HG03442 (cell line): ENCODE results near the gene RAB3GAP2.
"Not testable (repeated sequence)": the region's sequence is repeated elsewhere in the genome, so short reads cannot be mapped to it uniquely, and the experiment has no call there.

Source experiments
- ATAC-seq: cut with Tn5 transposase; IDR thresholded peaks from one replicate; pipeline ENCODE4 v1.9.1; 2021; ENCODE audit warnings: mild to moderate bottlenecking, moderate library complexity; ENCODE audit not compliant: unreplicated experiment

RAB3GAP2 gene

DNA sequence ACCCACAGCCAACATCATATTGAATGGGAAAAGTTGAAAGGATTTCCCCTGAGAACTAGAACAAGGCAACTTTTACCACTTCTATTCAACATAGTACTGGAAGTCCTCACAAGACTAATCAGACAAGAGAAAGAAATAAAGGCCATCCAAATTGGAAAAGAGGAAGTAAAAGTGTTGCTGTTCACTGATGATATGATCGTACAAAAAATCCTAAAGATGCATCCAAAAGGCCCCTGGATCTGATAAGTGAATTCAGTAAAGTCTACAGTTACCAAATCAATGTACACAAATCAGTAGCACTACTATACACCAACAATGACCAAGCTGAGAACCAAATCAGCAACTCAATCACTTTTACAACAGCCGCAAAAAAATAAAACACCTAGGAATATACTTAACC, 28.3 kb downstream of the RAB3GAP2 start:
- no peak for ATAC-seq

DNA sequence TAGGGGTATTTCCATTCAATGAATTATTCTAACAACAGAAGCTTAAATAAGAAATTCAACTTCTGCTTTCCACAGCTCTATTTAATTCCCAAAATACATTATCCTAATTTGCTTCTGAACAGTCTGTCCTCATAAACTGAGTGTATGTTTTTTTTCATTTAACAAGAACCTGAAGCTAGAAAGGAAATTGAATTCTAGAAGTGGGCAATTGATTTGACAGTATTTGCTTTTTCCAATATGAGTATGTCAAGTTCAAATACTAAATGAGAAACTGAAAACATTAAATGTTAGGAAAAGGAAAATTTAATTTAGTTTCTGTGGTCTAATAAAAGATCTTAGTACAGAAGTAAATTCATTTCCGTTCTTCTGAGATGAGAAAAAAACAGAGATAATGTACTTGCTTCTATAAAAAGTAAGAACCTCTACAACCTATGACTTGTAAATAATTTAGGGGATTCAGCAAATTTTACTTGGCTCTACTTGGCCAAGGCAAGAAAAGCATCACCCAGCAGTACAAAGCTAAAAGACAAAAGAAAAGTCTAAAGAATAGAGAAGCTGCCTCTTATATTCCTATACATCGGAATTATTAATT, 31.1 kb downstream of the RAB3GAP2 start:
- ATAC-seq, result no peak

DNA sequence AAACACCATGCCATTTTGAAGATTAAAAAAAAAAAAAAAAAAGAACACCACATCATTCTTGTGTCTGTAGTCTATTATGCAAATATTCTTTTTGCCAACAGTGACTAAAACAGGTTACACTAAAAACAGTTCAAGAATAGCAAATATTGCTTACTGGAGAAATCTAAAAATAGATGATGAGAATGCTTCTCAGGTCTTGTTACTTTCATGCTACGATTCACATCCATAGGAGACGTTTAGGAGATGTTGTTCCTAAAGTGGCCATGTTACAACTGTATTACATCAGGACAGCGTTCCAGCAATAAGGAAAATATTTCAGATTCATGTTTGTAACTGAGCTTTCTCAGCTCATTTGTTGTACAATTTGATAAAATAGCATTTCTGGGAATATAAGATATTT, 32.3 kb downstream of the RAB3GAP2 start:
- no peak for ATAC-seq

DNA sequence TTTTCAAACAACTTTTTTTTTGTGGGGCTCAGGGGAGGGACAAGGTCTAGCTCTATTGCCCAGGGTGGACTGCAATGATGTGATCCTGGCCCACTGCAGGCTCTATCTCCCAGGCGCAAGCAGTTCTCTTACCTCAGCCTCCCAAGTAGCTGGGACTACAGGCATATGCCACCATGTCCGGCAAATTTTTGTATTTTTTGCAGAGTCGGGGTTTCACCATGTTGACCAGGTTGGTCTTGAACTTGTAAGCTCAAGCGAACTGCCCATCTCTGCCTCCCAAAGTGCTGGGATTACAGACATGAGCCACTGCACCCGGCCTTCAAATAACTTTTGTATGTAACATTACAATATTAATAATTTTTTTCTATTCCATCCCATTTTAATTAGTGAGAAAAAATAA, 33.0 kb downstream of the RAB3GAP2 start:
- ATAC-seq, result no peak

DNA sequence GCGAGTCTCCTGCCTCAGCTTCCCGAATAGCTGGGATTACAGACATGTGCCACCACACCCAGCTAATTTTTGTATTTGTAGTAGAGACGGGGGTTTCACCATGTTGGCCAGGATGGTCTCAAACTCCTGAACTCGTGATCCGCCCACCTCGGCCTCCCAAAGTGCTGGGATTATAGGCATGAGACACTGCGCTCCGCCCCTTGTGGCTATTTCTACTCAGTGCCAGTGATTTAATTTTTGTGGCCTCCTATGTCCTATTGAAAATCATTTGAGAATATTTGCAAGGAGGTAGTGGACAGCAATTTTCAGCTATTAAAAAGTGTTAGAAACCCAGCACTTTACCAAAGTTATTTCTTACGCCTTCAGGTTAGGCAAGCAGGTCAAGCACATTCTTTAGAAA, 36.0 kb downstream of the RAB3GAP2 start:
- not testable (repeated sequence) for ATAC-seq

DNA sequence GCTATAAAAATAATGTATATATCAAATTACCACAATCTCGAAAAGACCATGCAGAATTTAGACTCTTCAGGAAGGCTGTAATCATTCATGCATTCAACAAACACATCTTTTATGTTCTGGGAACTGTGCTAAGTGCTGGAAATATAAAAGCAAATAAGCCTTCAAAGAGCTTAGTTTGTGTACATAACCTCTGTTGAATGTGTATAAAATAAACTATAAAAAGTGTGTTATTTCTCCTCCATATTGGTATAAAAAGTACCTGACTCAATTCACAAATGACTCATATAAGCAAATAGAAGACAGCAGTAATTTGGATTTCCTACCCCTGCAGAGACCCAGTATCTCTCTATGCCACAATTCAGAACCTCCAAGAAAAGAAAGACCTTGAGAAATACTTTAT, 36.8 kb downstream of the RAB3GAP2 start:
- ATAC-seq, result no peak

DNA sequence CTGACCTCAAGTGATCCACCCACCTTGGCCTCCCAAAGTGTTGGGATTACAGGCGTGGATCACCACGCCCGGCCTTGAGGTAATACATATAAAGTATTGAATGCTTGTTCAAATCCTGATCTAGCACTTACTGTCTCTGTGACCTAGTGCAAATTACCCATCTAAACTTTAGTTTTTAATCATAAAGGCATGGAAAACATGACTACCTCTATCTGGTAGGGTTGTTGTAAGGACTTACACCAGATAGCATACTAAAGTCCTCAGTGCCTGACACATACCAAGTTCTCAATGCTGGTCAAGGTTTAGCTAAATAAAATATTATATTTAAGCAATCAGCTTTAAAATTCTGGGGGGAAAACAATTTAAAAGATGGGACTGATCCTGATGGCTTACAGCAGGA, 38.3 kb downstream of the RAB3GAP2 start:
- no peak for ATAC-seq

DNA sequence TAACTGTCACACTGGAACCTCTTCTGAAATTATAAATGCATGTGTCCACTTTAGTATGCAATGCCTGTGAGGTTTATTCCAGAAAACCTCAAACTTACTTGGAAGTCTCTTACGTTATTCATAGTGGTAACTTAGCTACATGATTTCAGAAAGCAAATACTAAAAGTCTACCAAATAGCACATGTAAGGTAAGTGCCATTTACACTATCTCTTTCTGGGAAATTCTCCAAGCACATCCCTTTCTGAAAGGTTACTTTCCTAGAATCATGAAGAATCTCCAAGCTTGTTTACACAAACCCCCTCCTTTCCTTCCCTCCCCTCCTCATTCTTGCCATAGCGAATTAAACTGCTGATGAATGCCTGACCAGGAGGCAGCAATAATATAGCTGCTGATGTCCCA, 42.5 kb downstream of the RAB3GAP2 start:
- no peak for ATAC-seq

DNA sequence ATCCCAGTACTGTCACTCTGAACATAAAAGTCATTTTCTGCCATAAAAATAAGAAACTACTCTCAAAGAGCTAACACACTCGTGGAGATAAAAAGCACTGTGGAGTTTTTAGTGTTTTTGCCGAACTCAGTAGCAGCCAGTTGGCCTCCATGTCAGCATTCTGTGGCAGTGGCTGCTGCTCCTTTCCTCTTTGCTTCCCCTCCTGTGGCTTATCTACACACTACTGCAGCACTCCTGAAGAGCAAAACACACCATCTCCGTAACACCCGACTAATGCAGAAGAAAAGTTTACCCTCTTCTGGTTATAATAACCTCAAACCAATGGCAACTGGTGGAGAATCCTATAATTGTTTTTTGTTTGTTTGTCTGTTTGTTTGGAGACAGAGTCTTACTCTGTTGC, 44.9 kb downstream of the RAB3GAP2 start:
- ATAC-seq, result no peak

DNA sequence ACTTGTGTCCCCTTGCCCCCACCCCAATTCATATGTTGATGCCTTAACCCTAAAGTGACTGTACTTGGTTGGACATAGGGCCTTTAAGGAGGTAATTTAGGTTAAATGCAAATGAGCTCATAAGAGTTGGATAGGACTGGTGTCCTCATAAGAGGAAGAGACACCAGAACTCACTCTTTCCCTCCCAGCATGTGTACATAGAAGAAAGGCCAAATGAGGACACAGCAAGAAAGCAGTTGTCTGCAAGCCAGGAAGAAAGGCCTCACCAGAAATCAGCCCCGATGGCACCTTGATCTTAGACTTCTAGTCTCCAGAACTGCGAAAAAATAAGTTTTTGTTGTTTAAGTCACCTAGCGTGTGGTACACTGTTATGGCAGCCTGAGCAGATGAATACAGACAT, 45.5 kb downstream of the RAB3GAP2 start:
- no peak for ATAC-seq

DNA sequence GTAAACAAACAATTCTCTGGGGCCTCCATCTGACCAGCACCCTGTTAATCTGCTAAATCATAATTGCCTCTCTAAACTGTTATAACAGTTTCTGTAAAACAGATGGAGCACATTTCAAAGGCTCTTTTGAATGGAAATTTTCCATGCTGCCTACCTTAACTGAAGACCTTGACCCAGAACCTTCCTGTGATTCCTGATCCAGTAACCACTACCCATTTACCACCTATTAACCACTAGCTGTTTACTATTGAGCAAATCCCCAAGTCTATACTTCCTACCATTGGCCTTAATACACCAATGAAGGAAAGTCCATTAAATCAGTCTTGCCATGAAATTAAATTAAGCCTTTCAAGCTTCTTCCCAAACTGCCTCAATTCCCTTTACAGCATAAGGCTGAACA, 46.3 kb downstream of the RAB3GAP2 start:
- ATAC-seq, result no peak

DNA sequence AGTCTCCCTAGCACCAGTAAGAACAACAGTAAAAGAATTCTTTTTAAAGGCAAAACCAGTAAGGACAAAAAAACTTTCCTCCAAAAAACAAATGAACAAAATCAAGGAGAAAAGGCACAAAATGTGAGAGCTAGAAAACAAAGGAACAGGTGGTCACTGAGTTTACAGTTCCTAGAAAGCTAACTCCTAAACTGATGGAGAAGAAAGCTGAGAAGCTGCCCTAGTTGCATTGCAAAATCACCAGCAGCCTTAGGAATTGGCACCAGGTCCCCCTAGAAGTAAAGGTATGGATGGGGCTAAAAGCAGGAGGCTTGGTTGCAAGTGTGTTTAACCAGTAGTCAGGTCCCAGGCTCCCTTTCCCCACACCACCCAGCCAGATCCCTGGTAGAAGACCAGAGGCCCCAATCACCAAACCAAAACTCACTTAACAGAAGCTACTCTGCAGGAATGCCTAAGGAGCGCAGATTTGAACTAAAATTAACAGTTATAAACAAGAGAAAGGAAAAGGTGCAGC, 47.6 kb downstream of the RAB3GAP2 start:
- no peak for ATAC-seq

DNA sequence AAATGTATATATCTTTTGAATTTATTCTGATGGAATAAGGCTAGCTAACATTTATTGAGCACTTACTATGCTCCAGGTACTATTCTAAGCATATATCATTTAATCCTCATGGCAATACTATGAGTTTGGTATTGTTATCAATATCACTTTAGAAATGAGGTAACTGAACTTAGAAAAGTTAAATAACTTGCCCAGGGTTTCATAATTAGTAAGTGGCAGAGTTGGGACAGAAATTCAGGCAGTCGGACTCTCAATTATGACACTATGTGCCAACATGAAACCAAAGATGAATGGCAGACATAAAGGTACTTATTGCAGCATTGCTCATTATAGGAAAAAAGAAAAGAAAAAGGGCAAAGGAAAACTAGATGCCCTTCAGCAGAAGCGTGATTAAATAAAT, 48.2 kb downstream of the RAB3GAP2 start:
- ATAC-seq, result no peak

DNA sequence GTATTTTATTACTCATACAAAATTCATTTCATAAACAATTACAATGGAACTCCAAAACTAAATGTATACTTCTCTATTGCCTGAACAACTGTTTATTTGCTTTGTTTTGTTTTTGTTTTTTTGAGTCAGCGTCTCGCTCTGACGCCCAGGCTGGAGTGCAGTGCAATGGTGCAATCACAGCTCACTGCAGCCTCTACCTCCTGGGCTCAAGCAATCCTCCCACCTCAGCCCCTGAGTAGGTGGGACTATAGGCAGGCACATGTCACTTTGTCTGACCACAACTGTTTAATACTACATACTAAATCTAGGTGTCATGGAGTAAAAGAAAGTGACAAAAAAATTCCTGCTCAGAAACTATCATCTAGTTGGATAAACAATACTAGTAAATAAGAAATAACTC, 49.3 kb downstream of the RAB3GAP2 start:
- ATAC-seq, result peak; percentile 22

DNA sequence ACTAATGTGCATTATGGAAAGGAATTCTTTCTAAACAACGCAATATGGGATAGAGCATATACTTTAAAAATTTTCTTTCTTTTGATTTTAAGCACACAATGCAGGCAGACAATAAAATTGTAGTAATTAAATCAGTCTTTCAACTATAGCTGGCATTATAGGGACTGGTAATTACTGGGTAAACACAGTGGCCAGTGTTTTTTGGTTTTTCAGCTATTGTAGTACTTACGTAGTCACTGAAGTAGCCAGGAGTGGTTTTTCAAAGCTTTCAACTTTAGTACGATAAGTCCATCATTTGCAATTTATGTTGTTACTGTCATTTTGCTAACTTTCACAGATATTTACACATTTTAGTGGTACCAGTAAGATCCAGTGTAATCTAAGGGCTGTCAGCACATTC, 50.6 kb downstream of the RAB3GAP2 start:
- ATAC-seq, result no peak

DNA sequence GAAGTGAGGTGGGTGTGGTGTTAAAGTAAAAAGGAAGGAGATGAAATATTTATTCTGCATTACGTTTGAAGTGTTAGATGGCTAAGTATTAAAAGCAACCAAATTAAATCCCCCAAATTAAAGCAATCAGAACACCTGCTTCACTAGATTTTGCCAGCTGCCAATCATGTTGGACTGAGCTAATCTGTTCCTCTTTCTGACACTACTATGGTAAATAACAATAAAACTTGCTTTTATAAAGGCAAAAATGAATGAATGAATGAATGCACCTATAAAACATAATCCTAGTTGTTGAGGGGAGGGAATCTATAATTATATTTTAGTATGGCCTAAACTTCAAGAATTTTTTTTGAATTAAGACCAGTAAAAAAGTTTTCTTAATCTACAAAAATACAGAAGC, 51.0 kb downstream of the RAB3GAP2 start:
- ATAC-seq, result no peak

DNA sequence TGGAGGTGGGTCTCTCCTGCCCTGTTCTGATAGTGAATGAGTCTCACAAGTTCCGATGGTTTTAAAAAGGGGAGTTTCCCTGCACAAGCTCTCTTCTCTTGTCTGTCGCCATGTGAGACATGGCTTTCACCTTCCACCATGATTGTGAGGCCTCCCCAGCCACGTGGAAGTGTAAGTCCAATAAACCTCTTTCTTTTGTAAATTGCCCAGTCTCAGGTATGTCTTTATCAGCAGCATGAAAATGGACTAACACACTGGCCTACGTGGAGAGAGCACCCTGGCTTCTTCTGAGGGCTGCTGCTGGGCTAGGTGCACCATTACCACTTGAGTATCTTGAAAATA, 51.6 kb downstream of the RAB3GAP2 start:
- ATAC-seq, result peak; percentile 11

DNA sequence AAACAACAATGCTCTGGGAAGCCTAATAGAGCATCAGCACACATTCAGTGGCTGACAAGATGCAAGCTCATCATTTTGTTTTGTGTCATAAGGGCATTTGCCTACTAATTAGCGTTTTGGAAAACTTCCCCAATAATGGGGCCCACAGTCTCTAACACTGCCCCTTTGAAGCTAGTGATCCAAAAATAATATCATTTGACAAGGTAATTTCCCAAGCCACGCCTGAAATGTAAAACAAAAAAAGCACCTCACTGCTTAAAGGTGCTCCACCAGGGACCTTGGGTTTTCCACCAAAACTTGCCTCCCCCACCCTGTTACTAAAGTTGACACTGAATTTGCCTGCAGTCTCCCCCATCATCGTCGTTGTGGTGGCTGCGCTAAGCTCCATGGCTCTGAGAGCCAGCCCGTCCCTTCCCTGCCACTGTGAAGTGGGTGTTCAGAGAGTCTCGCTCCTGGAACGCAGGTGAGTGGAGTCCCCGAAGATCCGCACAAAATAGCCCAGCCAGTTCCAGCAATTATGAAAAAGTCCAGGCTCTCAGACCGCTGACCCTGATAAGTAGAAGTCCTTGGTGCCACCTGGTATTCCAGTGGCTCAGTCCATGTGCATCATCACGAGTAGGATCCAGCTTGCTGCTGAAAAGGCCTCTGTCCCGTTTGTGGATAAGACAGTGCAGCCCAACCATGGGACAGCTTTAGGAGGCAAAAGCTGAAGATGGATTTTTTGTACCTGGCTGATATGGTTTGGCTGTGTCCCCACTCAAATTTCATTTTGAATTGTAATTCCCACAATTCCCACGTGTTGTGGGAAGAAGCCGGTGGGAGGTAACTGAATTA, 52.2 kb downstream of the RAB3GAP2 start:
- ATAC-seq, result peak; percentile 38

DNA sequence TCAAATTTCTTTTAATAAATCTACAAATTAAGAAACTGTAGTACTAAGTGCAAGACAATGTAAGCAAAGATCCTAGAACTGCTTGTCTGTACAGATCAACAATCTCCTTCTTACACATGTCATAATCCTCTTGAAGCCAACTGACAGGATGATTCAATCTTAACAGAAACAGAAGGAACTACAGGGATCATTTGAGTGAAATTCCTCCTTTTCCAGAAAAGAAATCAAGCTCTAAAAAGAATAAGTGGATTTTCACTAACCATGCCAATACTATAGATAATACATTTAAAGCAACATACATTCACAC, 53.2 kb downstream of the RAB3GAP2 start:
- ATAC-seq, result no peak

DNA sequence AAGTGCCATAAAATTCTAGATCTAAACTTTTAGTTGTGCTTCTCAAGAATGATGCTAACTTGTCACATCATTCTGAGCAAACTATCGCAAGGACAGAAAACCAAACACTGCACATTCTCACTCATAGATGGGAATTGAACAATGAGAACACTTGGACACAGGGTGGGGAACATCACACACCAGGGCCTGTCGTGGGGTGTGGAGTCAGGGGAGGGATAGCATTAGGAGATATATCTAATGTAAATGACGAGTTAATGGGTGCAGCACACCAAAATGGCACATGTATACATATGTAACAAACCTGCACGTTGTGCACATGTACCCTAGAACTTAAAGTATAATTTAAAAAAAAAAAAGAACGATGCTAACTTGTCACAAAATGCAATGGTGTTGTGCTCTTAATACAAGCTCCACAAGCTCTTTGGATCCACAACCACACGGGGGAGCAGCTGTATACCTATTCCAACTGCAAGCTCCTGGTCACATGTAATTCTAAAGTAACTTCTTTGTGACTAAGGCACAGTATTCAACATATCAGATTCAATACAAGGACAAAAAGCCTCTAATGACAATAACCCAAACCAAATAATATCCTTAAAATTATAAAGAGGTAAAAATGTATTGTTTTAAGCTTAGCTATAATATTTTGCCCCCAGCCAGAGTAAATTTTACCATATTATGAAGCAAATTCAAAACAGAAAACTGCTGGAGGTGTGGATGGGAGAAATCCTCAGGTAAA, 53.7 kb downstream of the RAB3GAP2 start:
- peak; percentile 37 for ATAC-seq

DNA sequence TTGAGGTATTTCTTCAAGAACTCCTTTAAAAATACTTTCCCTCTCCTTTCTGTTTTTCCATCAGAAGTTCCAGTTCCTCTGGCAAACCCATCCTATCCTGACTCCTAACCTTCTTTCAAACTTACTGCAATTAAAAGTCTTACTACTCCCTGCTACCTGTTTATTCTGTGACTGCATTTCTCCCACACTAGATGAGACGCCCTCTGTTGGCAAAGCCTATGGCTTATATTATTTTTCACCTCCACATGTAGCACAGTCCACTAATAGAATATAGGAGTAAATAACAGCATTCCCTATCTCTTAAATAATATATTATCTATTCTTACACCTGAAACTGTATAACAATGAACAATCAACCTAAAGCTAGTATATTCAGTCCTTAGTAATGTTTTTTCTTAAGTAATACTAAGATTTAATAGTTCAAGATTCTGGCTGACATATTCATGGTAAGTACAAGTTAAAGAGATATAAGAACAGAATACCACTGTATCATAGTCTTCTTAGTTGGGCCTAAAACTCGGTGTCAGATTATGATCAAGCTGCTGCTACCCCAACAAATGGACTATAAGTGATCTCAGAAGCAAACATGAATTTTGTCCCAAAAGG, 54.8 kb downstream of the RAB3GAP2 start:
- no peak for ATAC-seq
